NT2/D1 (cell line): Measurements from ENCODE around the gene EIF1.

Experiments used
- SUZ12 ChIP-seq: IDR thresholded peaks from 2 replicates; pipeline ENCODE4 v1.6.1; 2011; ENCODE audit not compliant: insufficient read length, insufficient read depth; ENCODE audit errors: extremely low read depth
- YY1 ChIP-seq: IDR thresholded peaks from 2 replicates; pipeline ENCODE4 v1.6.1; 2011; ENCODE audit not compliant: insufficient read length, insufficient read depth
- ZNF274 ChIP-seq: IDR thresholded peaks from 2 replicates; pipeline ENCODE4 v1.6.1; 2011; ENCODE audit warnings: mild to moderate bottlenecking, low read depth, low read length

GRCh38 chr17:41672153-41672552 lies 16.5 kb upstream of the EIF1 start:
- TF ChIP-seq YY1, result no peak
- no peak for TF ChIP-seq SUZ12
- no peak for TF ChIP-seq ZNF274
